BLaER1 (cell line): ENCODE measurements around the gene IQCH.

Experiments
- H3K27ac ChIP-seq: shearing (Covaris generic); formaldehyde crosslinking; 2 replicates; pipeline ENCODE4 v1.8.1; 2022
- H3K27me3 ChIP-seq: shearing (Covaris generic); formaldehyde crosslinking; 2 replicates; pipeline ENCODE4 v1.8.1; 2022
- H3K36me3 ChIP-seq: shearing (Covaris generic); formaldehyde crosslinking; 2 replicates; pipeline ENCODE4 v1.8.1; 2022
- H3K4me1 ChIP-seq: shearing (Covaris generic); formaldehyde crosslinking; 2 replicates; pipeline ENCODE4 v1.8.1; 2022
- H3K4me2 ChIP-seq: shearing (Covaris generic); formaldehyde crosslinking; 2 replicates; pipeline ENCODE4 v1.8.1; 2022
- H3K4me3 ChIP-seq: shearing (Covaris generic); formaldehyde crosslinking; 2 replicates; pipeline ENCODE4 v1.8.1; 2022
- H3K9ac ChIP-seq: shearing (Covaris generic); formaldehyde crosslinking; 2 replicates; pipeline ENCODE4 v1.8.1; 2022
- H3K9me3 ChIP-seq: shearing (Covaris generic); formaldehyde crosslinking; 2 replicates; pipeline ENCODE4 v1.8.1; 2022
- H4K20me1 ChIP-seq: shearing (Covaris generic); formaldehyde crosslinking; 2 replicates; pipeline ENCODE4 v1.8.1; 2022
- Cebpa-rat ChIP-seq: shearing (Covaris generic); IDR thresholded peaks from 2 replicates; pipeline ENCODE4 v1.8.1; 2022

The IQCH gene

DNA sequence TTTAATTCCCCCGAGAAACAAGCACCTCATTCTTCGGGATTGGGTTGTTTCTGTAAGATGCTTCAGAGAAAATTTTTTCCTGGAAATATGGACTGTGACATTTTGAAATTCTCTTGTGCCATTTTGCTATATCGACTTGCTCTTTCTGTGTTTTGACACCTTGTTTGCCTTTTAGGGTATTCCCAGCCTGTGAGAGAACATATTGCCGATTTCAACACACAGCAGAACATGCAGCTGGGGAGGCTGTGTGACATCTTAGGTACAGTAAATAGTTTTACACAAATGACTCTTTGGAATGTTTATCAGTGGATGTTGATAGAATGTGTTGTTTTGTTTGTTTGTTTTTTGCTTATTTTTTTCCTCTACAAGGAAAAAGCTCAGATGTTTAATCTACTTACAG, 130.2 kb downstream of the IQCH start:
- Histone ChIP-seq H3K4me1 (no peaks in the 10 kb centered on the region), H3K4me3 (no peak overlapping the region), H3K9me3 (no peaks in the 10 kb centered on the region), H3K4me2 (no peak overlapping the region), H3K27ac (no peak overlapping the region), H4K20me1 (no peaks in the 10 kb centered on the region), H3K36me3 (no peaks in the 10 kb centered on the region), H3K27me3 (no peaks in the 10 kb centered on the region), H3K9ac (no peak overlapping the region)
- no peak for TF ChIP-seq Cebpa-rat

DNA sequence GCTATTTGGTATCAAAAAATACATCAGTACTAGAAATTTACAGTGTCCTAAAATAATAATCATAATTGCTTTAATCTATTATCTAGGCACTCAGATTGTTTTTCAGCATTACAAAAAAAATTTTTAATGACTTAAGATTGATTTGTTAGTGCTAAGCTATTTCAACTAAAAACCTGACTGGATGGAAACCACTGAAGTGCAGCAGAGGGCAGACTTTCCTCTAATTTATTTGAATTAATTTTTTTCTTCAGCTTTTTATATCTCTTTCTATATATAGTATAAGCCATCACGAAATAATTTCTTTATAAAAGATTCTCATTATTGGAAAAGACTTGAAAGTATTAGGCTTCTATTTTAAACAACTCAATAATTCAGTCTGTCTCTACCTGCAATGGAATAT, 131.4 kb downstream of the IQCH start:
- Histone ChIP-seq H3K9me3 (no peaks in the 10 kb centered on the region), H3K36me3 (no peaks in the 10 kb centered on the region), H3K4me1 (no peaks in the 10 kb centered on the region), H3K27ac (no peak overlapping the region), H3K4me3 (no peak overlapping the region), H3K9ac (no peak overlapping the region), H4K20me1 (no peaks in the 10 kb centered on the region), H3K4me2 (no peak overlapping the region), H3K27me3 (no peaks in the 10 kb centered on the region)
- no peak for TF ChIP-seq Cebpa-rat

DNA sequence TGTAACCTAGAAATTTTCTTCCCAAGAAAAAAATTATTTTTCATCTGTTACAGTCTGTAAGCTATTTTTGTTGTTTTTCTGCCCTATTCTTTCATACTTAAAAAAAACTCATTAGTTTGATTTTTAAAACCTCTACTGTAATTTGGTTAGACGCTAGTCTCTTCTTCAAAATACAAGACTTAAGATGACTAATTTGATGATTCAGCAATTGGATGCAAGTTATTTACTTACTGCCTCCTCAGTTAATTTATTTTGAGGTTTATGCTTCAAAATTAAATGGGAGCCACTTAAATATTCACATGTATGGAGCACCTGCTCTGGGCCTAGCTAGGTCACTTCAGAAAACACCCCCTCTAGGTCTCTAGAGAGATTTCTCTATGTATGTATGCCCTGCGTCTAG, 132.4 kb downstream of the IQCH start:
- no peak overlapping the region for H3K9ac ChIP-seq
- H3K27me3 ChIP-seq, result no peaks in the 10 kb centered on the region
- H3K9me3 ChIP-seq, result no peaks in the 10 kb centered on the region
- no peaks in the 10 kb centered on the region for H3K4me1 ChIP-seq
- no peaks in the 10 kb centered on the region for H4K20me1 ChIP-seq
- no peaks in the 10 kb centered on the region for H3K36me3 ChIP-seq
- no peak for TF ChIP-seq Cebpa-rat
- H3K4me3 ChIP-seq, result no peak overlapping the region
- H3K27ac ChIP-seq, result no peak overlapping the region
- no peak overlapping the region for H3K4me2 ChIP-seq

DNA sequence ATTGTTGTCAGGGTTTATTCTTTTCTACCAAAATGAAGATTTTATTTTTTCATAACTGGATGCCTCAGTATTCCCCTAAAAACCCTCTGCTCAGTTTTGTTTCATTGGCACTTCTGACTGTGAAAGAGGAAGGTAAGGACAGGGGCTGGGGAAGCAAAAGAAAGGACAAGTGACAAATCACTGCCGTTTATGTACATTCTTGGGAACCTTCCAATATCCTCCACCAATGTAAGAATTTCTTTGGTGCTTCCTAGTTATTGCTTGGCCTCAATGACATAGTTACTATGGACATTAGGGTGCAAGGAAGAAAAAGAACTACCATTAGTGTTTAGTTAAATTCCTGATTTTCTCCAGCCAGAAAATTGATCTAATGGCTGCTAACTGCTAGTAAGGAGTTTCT, 135.4 kb downstream of the IQCH start:
- no peaks in the 10 kb centered on the region for H3K9me3 ChIP-seq
- H3K4me1 ChIP-seq, result no peaks in the 10 kb centered on the region
- no peaks in the 10 kb centered on the region for H3K27me3 ChIP-seq
- H3K9ac ChIP-seq, result no peak overlapping the region
- H3K27ac ChIP-seq, result no peak overlapping the region
- H3K4me2 ChIP-seq, result no peak overlapping the region
- no peak overlapping the region for H3K4me3 ChIP-seq
- no peak for TF ChIP-seq Cebpa-rat
- H4K20me1 ChIP-seq, result no peaks in the 10 kb centered on the region
- no peaks in the 10 kb centered on the region for H3K36me3 ChIP-seq

DNA sequence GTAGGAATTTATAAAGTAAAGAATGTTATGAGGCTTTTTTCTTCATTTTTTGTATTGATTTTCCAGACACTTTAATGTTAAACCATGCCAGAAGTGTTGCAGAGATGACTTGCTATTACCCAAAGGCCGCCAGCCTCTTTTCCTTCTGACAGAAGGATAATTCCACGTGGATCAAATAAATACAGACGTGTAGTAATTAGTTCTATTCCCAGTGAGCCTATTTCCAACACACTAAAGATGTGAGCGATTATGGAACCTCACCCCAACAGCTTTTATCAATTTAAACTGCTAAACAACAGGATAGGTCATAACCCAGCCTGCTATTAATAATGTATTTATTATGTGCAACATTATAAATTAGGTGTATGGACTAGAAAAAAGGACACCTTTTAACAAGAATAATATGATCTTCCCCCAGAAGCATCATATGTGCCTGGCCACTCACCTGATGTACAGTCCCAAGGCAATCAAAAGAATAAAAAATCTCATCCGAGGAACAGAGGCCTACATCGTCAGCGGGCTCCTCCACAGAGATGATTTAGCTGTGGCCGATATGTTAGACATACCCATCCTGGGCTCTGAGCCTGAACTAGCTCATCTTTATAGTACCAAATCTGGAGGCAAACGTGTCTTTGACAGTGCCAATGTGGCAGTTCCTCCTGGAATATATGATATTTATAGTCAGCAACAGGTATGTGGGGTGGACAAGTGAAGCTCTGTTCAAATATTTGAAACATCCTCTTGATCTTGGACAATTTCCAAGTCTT, 140.5 kb downstream of the IQCH start:
- H3K27ac ChIP-seq, result no peak overlapping the region
- H3K27me3 ChIP-seq, result no peaks in the 10 kb centered on the region
- no peaks in the 10 kb centered on the region for H3K4me1 ChIP-seq
- no peak for TF ChIP-seq Cebpa-rat
- no peaks in the 10 kb centered on the region for H3K36me3 ChIP-seq
- H3K9ac ChIP-seq, result no peak overlapping the region
- no peak overlapping the region for H3K4me2 ChIP-seq
- H3K9me3 ChIP-seq, result no peaks in the 10 kb centered on the region
- no peaks in the 10 kb centered on the region for H4K20me1 ChIP-seq
- H3K4me3 ChIP-seq, result no peak overlapping the region

DNA sequence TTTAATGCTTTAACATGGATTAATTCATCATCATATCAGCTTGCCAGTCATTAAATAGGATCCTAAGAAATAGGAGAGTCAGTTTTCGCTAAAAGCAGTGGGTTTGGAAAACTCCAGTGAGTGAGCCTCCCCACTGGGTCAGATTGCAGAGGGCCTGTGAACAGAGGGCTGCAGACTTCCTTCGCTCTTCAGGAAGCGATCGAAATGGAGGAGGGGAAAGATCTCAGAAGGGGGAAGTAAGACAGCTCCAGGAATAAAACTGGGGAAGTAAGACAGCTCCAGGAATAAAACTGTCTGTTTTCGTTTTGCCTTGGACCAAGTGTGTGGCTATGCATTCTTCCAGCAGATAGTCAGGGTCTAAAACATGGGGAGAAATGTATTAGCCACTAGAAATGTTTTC, 141.5 kb downstream of the IQCH start:
- no peaks in the 10 kb centered on the region for H4K20me1 ChIP-seq
- H3K9ac ChIP-seq, result no peak overlapping the region
- no peaks in the 10 kb centered on the region for H3K27me3 ChIP-seq
- H3K9me3 ChIP-seq, result no peaks in the 10 kb centered on the region
- H3K4me2 ChIP-seq, result no peak overlapping the region
- no peak overlapping the region for H3K4me3 ChIP-seq
- no peaks in the 10 kb centered on the region for H3K36me3 ChIP-seq
- H3K27ac ChIP-seq, result no peak overlapping the region
- TF ChIP-seq Cebpa-rat, result no peak
- no peaks in the 10 kb centered on the region for H3K4me1 ChIP-seq

DNA sequence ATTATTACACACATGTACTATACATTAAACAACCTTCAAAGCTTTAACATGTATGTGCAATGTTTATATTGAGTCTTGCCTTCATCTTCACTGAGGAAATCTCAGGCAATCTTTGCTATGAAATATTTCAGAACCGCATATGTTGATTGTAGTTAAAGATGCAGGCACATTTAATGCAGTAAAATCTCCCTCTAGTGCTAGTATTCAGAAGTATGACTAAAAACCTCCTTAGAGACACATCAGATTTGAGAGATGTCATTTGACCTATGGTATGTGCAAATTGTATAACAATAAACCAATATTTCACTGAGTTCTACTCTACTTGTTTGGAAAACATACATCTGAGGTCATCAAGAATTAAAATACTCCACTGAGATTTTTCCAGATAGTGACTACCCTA, 142.6 kb downstream of the IQCH start:
- Histone ChIP-seq H3K4me1 (no peaks in the 10 kb centered on the region), H3K27ac (no peak overlapping the region), H3K36me3 (no peaks in the 10 kb centered on the region), H4K20me1 (no peaks in the 10 kb centered on the region), H3K27me3 (no peaks in the 10 kb centered on the region), H3K4me3 (no peak overlapping the region), H3K9ac (no peak overlapping the region), H3K4me2 (no peak overlapping the region), H3K9me3 (no peaks in the 10 kb centered on the region)
- TF ChIP-seq Cebpa-rat, result no peak

DNA sequence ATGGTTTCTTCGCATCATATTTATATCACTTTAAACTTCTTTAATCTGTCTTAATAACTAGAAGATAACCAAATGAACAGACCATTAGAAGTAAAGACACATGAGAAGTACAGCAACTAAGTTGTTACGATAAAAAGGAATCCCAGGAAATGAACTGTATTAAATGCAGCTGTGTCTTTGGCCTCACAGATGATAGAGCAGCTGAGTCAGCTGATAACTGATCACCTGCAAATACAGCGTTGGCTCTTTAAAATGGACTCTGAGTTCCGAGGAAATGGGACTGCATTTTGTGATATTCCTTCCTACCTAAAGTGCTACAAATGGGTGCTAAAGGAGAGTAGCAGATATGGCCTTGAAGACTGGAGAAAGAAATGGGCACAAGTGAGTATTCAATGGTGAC, 145.3 kb downstream of the IQCH start:
- Histone ChIP-seq H3K9me3 (no peaks in the 10 kb centered on the region), H3K4me2 (no peak overlapping the region), H4K20me1 (no peaks in the 10 kb centered on the region), H3K4me1 (no peaks in the 10 kb centered on the region), H3K27me3 (no peaks in the 10 kb centered on the region), H3K27ac (no peak overlapping the region), H3K4me3 (no peak overlapping the region), H3K36me3 (no peaks in the 10 kb centered on the region), H3K9ac (no peak overlapping the region)
- no peak for TF ChIP-seq Cebpa-rat

DNA sequence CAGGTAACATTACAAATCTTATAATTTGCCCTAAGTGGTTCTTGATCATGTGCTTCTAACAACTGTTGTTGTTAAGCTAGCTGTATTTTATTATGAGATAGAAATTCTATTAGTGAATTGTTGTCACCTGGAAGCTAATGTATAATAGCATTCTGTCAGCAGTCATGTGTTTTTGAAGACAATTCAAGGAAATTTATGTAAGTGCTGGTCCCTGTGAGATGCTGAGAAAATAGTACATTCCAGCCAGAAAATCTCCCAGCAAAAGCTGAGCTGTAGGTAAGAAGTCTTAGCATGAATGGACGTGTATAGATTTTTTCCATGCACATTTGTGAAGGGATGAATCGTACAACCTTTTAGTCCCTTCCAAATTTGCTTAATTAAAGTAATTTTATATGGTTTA, 146.3 kb downstream of the IQCH start:
- Histone ChIP-seq H3K4me1 (no peaks in the 10 kb centered on the region), H3K9me3 (no peaks in the 10 kb centered on the region), H4K20me1 (no peaks in the 10 kb centered on the region), H3K27ac (no peak overlapping the region), H3K27me3 (no peaks in the 10 kb centered on the region), H3K4me3 (no peak overlapping the region), H3K4me2 (no peak overlapping the region), H3K9ac (no peak overlapping the region), H3K36me3 (no peaks in the 10 kb centered on the region)
- no peak for TF ChIP-seq Cebpa-rat

DNA sequence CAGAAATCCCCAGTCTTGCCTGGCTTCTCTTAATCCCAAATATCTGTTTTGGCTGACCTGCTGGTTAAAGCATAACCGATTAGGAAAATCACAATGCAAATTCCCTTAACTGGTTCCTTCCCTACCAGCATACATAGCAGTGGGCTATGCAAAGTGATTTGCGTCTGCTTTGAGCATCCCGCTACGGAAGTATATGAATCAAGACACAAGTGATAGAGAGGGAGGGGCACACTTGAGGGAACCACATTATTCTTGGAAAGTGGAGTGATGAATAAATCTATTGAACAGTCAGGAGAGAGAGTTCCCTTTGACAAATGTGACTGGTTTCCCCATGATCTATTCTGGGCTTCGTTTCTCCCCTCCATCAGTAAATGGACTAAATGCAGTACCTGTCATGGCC, 146.8 kb downstream of the IQCH start:
- TF ChIP-seq Cebpa-rat, result no peak
- Histone ChIP-seq H3K4me2 (no peak overlapping the region), H3K9ac (no peak overlapping the region)

More for the DNA sequence above, 146.8 kb downstream of the IQCH start:
- no peaks in the 10 kb centered on the region for H3K27me3 ChIP-seq
- H3K36me3 ChIP-seq, result no peaks in the 10 kb centered on the region
- H4K20me1 ChIP-seq, result no peaks in the 10 kb centered on the region
- no peak overlapping the region for H3K4me3 ChIP-seq
- H3K9me3 ChIP-seq, result no peaks in the 10 kb centered on the region
- H3K27ac ChIP-seq, result no peak overlapping the region
- H3K4me1 ChIP-seq, result no peaks in the 10 kb centered on the region
